Stimulated activated CD8-positive, alpha-beta memory T cell treated with anti-CD3 and anti-CD28 coated beads, Interleukin-4, amount 100 ng/mL, for 4 hours (primary cell): Measurements from ENCODE around the gene SLCO1A2.

Source experiments
- DNase-seq, 2 donors: peaks; one replicate each; pipeline ENCODE4 v3.0.0-alpha.2; 2020; ENCODE audit warnings: low read depth in 2 of 2, low spot score in 1 of 2

Gene SLCO1A2

DNA sequence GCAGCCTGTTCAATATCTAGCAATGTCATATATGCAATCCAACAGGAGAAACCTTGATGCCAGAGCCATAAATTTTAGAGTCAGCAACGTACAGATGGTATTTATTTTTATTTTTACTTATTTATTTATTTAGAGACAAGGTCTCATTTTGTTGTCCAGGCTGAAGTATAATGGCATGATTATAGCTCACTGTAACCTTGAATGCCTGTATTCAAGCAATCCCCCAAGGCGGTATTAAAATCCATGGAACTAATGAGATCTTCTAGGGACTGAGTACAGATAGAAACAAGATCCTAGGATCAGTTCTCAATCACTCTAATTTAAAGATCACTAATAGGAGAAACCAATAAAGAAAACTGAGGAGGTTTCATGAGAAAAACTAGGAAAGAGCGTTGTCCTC lies 114.5 kb downstream of the SLCO1A2 start:
- no peak for DNase-seq

DNA sequence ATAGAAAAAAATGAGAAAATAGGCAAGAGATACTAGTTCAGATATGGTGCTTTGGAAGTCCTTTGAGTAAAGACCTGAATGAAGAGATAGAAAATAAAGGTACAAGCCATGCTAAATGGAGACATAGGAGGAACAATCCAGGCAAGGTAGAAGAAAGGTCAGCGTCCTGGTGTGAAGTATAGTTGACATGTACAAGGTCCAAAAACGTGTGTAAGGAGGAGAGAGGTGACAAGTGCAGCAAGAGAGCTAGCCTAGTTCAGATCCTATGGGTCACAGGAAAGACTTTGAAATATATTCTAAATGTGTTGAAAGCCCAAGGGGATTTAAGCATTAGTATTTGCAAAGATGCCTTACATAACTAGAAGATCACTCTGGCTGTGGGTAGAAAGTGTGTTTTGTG lies 115.5 kb downstream of the SLCO1A2 start:
- no peak for DNase-seq
